GM23338 (cell line): Measurements from ENCODE around the gene USH1G.

Experiments used
- EZH2 ChIP-seq: fragments of 200-600 bp; sonication (generic); IDR thresholded peaks from one replicate; pipeline ENCODE4 v1.8.0; 2017; ENCODE audit warnings: antibody characterized with exemption, mild to moderate bottlenecking, low read depth; ENCODE audit not compliant: unreplicated experiment
- POLR2AphosphoS5 ChIP-seq: IDR thresholded peaks from 2 replicates; pipeline ENCODE4 v1.6.1; 2016; ENCODE audit warnings: antibody characterized with exemption, low read depth
- TF ChIP-seq, protein P1 (sequence below), 2 experiments: fragments of 200-600 bp in 1 of 2; sonication (generic) in 1 of 2; conservative IDR thresholded peaks; 2 replicates each; pipeline versions ENCODE4 v1.5.1 to v1.6.1; 2016 to 2017; ENCODE audit warnings: antibody characterized with exemption in 2 of 2, low read depth in 2 of 2, mild to moderate bottlenecking in 2 of 2, moderate library complexity in 1 of 2

DNA sequence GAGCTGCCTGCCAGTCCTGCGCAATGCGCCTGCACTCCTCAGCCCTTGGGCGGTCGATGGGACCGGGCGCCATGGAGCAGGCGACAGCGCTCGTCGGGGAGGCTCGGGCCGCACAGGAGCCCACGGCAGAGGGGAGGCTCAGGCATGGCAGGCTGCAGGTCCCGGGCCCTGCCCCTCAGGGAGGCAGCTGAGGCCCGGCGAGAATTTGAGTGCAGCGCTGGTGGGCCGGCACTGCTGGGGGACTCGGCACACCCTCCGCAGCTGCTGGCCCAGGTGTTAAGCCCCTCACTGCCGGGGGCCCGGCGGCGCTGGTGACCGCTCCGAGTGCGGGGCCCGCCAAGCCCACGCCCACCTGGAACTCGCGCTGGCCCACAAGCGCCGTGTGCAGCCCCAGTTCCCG is 16.0 kb downstream of the USH1G start:
- TF ChIP-seq POLR2AphosphoS5 (no peak), EZH2 (no peak)
- TF ChIP-seq, protein P1, sequence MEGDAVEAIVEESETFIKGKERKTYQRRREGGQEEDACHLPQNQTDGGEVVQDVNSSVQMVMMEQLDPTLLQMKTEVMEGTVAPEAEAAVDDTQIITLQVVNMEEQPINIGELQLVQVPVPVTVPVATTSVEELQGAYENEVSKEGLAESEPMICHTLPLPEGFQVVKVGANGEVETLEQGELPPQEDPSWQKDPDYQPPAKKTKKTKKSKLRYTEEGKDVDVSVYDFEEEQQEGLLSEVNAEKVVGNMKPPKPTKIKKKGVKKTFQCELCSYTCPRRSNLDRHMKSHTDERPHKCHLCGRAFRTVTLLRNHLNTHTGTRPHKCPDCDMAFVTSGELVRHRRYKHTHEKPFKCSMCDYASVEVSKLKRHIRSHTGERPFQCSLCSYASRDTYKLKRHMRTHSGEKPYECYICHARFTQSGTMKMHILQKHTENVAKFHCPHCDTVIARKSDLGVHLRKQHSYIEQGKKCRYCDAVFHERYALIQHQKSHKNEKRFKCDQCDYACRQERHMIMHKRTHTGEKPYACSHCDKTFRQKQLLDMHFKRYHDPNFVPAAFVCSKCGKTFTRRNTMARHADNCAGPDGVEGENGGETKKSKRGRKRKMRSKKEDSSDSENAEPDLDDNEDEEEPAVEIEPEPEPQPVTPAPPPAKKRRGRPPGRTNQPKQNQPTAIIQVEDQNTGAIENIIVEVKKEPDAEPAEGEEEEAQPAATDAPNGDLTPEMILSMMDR (conservative IDR thresholded peaks at IDR 0.05; ENCODE audit: low read depth in 2 of 2) = no peak
